ENCODE results near the gene MMEL1.

The MMEL1 gene

DNA sequence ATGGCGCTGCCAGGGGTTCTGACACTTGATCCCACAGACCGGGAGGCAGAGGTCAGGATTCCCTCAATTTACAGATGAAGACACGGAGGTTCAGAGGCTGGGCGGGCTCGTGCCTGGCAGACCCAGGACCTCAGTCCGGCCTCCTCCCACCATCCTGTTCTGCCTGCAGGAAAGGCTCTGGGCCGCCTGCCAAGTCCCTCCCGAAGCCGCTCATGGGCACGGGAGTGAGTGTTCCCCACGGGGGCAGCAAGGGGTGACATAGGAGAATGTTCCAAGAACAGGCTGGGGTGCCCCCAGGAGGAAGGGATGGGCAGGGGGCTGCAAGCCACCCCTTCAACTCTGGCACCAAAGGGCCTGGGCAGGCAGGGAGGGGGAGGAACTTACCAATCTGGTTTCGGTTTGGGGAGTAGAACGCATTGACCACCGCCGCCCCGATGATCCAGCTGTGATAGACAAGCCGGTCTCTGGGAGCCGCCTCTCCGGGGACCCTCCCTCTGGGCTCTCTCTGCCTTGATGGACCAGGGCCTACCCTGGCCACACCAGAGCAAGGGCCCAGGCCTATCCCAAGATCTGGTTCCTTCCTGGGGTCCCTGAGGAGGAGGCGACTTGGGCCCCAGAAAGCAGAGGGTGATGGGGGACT, 38.7 kb downstream of the MMEL1 start:
- DNase-seq, result no peak
- ATAC-seq, result no peak
- H3K27me3 Mint-ChIP-seq, result no peaks in the 10 kb centered on the region
- peaks cover 0 to 4% of the 10 kb centered on the region in 2 donors for H3K9me3 Mint-ChIP-seq
- H3K4me3 Mint-ChIP-seq, result no peak overlapping the region
- H3K27ac Mint-ChIP-seq, result no peak overlapping the region
- peaks cover 24% of the 10 kb centered on the region for H3K4me1 Mint-ChIP-seq

DNA sequence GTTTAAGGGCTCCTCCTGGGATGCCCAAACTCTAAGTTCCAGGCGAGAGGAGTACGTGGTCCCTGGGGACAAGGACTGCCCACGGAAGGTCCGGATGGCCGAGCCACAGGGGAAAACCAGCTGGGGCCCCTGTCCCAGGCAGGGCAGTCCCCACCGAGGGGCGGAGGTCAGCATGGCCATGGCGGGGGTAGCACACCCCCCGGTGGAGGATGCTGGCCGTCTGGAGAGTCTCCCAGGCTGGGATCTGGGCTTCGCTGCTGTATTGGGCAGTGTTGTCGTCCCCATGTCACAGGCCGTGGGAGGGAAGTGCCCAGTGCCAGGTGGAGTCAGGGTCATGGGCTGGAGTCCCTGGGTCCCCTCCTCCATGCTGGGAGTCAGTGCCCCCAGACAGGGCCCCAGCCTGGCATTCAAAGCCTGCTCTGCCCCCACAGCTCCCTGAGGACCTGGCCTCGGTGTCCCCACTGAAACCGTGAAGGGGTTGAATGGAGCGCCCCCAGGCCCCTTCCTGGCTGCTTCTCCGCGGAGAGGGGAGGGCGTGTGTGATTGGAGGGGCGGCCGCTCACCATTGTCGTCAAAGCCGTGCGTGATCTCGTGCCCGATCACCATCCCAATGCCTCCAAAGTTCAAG, 39.5 kb downstream of the MMEL1 start:
- Mint-ChIP-seq H3K27me3 (no peaks in the 10 kb centered on the region), H3K4me3 (no peak overlapping the region), H3K27ac (no peak overlapping the region), H3K4me1 (peaks cover 24% of the 10 kb centered on the region), H3K9me3 (peaks cover 0 to under 1% of the 10 kb centered on the region in 2 donors)
- ATAC-seq (no peak), DNase-seq (no peak)

DNA sequence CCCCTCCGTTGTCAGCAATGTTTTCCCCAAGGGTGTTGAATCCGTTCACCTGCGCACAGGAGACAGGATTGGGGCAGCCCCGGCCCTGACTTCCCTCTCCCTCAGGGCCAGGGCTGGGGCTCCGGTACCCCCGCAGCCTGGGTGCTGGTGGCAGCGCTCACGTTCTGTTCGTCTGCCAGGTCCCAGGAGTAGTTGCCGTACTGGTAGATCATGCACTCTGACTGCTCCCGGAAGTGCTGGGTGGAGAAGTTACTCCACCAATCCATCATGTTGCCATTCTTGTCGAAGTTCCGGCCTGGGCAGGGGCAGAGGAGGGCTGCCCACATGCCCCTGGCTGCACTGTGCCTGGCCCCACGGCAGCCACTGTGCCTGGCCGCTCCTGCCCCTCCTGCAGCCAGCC, 40.1 kb downstream of the MMEL1 start:
- ATAC-seq, result no peak
- H3K9me3 Mint-ChIP-seq, result no peaks in the 10 kb centered on the region
- peak overlapping the region; percentile 69 to 95 for H3K27ac Mint-ChIP-seq
- H3K27me3 Mint-ChIP-seq, result no peaks in the 10 kb centered on the region
- peak overlapping the region; percentile 51 to 59 for H3K4me3 Mint-ChIP-seq
- H3K4me1 Mint-ChIP-seq, result peaks cover 29% of the 10 kb centered on the region
- DNase-seq, result no peak

DNA sequence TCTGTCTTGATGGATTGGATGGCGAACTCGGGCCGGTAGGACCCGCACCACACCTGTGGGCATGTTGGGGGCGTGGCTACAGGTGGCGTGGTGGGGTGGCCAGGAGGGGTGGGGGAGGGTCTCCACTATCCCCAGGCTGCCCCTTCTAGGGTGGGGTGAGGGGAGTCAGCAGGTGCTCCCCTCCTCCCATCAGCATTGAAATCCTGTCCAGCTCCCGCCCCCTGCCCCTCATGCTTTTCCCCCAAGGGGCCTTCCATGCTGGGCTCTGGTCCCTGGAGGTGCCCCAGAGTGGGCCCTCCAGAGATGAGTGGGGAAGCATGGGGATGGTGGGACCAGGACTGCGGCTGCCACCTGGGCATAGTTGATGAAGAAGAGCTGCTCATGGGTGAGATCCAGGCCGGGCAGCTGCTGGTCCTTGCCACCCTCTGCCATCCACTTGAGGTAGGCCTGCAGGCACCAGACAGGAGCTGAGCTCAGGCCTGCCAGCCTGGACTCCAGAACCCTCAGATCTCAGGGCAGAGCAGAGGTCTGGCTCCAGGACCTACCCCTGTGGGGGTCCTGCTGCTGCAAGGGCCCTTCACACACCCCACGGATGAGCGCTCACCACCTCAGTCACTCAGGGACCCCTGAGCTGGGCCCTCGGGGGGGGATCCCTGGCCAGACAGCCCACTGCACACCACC, 41.1 kb downstream of the MMEL1 start:
- DNase-seq, result no peak
- no peak for ATAC-seq
- peak overlapping the region in 1 of 2 donors; percentile 35 for H3K4me3 Mint-ChIP-seq
- H3K27ac Mint-ChIP-seq, result peak overlapping the region in 1 of 2 donors; percentile 19
- peaks cover 35% of the 10 kb centered on the region for H3K4me1 Mint-ChIP-seq
- no peaks in the 10 kb centered on the region for H3K9me3 Mint-ChIP-seq
- no peaks in the 10 kb centered on the region for H3K27me3 Mint-ChIP-seq

DNA sequence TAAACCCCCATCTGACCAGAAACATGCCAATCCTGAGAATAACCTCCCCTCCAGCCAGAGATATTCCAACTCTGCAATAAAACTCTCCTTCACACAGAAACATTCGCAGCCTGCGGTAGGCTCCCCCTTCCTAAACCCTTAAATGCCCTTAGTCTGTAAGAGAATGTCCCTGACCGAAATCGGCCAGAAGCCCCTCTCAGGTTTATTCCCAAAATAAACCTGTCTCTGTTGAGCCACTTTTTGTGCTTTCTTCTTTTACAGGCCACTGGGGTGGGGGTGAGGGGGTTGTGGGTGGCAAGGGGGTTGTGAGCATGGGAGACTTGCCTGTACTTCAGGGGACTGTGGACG, 41.6 kb downstream of the MMEL1 start:
- no peaks in the 10 kb centered on the region for H3K9me3 Mint-ChIP-seq
- DNase-seq, result no peak
- no peak for ATAC-seq
- H3K4me3 Mint-ChIP-seq, result no peak overlapping the region
- peak overlapping the region in 1 of 2 donors; percentile 7 for H3K27ac Mint-ChIP-seq
- H3K27me3 Mint-ChIP-seq, result no peaks in the 10 kb centered on the region
- peaks cover 35% of the 10 kb centered on the region for H3K4me1 Mint-ChIP-seq

DNA sequence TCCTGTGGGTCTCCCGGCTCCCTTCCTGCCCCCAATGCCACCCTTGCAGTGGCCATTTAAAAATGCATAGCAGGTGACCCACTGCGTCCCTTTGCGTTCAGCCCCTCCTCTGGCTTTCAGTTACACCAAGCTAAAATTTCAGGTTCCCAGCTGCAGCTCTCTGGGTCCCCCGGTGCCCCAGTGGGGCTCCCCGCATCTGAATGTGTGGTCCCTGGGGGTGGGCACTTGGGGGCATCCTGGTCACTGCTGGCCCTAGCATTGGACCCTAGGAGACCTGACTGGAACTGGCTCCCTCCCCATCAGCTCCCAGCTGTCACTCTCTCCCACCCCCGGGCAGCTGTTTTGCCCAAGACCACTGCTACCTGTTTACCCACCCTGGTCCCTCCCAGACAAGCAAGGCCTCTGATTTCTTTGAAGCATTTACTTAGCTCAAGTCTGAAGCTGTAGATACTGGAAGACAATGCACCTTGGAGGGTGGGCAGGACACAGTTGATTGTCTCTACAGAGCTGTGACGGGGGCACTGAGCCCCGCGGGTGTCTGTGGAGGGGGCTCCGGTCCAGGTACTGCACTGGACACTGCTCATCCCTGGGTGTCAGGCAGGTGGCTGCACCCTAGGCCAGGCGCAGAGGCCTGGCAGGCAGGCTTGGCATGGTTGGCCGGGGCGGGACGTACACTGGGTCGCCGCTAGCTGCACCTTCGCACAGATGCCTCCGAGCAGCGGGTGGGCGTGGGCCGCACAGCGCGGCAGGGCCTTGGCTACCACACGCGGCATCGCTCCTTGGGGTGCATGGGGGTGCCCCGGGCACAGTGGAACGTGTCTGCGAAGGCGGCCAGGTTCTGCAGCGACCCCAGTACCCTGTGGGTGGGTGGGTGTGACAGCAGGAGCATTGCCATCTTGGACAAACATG, 42.3 kb downstream of the MMEL1 start:
- Mint-ChIP-seq H3K4me1 (peaks cover 36% of the 10 kb centered on the region), H3K27me3 (no peaks in the 10 kb centered on the region), H3K4me3 (no peak overlapping the region), H3K9me3 (no peaks in the 10 kb centered on the region), H3K27ac (peak overlapping the region in 1 of 2 donors; percentile 87)
- DNase-seq, result no peak
- ATAC-seq, result no peak

DNA sequence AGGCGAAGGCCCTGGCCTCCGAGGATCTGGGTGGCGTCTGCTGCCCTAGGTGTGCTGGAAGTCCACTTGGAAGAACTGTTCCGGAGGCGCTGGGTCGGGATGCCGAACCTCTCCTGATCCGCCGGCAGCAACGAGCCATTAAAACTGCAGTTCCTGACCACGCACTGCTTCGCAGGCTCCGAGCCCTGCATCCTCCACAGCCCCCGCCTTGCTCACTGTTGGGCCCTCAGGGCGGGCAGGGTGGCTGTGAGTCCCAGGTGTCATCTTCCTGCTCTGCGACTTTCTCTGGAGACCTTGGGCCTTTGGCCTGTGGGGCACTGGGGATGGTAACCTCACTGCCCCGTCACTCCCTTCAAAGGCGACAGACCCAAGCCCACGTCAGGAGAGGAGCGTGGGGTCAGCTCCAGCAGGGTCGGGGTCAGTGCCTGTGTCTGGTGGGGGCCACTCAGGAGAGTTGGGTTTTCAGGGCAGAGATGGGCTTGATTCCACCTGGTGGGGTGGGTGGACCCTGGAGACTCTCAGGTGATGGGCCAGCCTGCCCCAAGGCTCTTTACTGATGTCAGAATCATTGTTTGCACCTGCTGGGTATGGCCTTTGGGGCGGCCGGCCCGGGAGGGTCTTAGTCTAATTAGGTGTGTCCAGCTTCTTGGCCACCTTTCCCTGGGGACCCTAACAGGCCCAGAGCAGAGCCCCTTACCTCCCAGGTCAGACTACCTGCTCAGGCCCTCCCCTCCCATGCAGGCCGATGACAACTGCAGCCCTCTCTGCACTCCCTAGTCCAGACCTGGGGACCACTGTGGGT, 43.2 kb downstream of the MMEL1 start:
- H3K4me1 Mint-ChIP-seq, result peaks cover 45% of the 10 kb centered on the region
- no peak overlapping the region for H3K4me3 Mint-ChIP-seq

DNA sequence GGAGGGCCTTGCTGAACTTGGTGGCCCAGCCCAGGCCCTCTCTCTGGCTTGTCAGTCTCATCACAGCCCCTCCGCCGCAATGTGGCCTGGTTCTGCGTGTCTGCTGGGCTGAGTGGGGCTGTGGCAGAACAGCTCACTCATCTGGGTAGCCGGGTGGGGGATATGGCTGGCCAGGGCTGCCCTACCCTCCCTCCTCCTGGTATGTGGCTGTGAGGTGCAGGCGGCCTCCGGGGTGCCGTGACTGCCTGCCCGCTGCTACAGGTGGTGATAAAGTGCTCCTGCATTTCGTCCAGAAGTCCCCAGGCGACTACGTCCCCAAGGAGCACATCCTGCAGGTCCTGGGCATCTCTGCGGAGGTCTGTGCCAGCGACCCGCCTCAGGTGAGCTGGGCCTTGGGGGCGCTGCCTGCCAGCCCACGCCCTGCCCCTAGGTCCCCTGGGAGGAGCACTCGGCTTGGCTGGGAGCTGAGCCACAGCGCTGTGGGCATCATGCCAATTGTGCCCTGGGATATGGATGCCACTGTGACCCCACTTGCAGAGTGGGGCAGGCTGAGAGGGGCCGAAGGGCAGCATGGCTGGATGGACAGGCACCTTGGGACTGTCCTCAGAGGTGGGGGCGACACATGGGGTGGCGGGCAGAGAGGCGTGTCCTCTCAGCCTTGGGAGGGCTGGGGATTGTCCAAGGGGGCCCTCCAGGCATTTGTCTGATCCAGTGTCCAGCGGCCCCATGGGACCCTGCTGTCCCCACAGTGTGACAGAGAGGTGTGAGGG, 44.0 kb downstream of the MMEL1 start:
- no peak for ATAC-seq
- no peak for DNase-seq
- Mint-ChIP-seq H3K27ac (no peak overlapping the region), H3K4me1 (peaks cover 53% of the 10 kb centered on the region), H3K27me3 (no peaks in the 10 kb centered on the region), H3K4me3 (peak overlapping the region in 1 of 2 donors; percentile 10), H3K9me3 (no peaks in the 10 kb centered on the region)

More for the DNA sequence above, 43.2 kb downstream of the MMEL1 start:
- peak overlapping the region in 1 of 2 donors; percentile 34 for H3K27ac Mint-ChIP-seq
- DNase-seq, result no peak
- no peaks in the 10 kb centered on the region for H3K27me3 Mint-ChIP-seq
- H3K9me3 Mint-ChIP-seq, result no peaks in the 10 kb centered on the region
- no peak for ATAC-seq

DNA sequence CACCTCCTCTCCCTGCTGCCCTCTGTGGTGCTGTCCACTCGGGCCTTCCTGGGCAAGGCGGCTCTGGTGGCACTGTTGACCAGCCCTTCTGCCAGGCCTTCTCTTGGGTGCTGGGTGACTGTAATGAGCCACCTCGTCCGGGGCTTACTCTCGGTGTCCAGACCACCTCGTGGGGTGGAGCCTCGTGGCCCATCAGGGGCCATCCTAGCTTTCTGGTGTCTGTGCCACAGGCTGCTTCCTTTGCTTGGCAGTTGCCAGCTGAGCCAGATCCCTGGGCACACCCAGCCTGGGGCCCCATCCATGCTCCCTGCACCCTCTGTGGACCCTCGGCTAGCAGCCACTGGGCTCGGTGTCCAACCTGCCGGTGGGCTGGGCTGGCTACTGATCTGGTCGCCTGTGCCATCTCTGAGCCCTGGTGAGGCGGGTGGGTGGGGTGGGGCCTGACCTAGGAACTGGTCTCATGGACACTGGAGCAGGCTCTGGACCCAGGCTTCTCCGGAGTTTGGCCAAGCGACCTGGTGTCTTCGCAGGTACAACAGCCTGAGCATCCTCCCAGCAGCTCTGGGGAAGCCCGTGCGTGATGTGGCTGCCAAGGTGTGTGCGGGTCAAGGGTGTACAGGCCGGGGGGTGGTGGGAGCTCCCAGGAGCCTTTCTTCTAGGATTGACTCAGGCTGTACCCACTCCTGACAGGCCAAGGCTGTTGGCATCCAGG, 44.8 kb downstream of the MMEL1 start:
- H3K4me3 Mint-ChIP-seq, result peak overlapping the region; percentile 84 to 88
- DNase-seq (no peak), ATAC-seq (no peak)
- no peaks in the 10 kb centered on the region for H3K27me3 Mint-ChIP-seq
- no peak overlapping the region for H3K27ac Mint-ChIP-seq
- H3K4me1 Mint-ChIP-seq, result peaks cover 60% of the 10 kb centered on the region
- no peaks in the 10 kb centered on the region for H3K9me3 Mint-ChIP-seq

DNA sequence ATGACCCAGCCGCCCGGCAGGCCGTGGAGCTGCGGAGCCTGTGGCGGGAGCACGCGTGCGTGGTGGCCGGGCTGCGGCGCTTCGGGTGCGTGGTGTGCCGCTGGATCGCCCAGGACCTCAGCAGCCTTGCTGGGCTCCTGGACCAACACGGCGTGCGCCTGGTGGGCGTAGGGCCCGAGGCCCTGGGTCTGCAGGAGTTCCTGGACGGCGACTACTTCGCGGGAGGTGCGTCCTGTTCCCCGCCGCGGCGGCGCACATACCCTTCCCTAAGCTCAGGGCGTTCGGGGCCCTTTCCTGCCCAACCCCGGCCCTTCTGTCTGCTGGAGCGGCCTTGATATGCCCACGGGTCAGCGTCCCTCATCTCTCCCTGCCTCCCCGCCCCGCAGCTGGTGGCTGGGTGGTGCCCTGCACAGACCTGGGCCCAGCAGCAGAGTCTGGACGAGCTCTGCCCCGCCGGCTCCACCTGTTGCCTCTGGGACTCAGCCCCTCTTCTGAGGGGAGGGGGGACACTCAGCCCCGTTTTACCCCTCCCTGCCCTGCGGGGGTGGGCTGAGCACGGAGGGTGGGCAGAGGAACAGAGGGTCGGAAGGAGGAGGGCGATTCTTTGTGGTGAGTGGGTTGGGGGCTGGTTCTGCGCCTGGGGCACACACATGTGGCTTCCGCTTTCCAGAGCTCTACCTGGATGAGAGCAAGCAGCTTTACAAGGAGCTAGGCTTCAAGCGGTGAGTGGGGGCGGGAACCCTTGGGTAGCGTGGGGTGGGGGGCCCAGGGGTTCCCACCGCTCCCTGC, 45.6 kb downstream of the MMEL1 start:
- Mint-ChIP-seq H3K4me3 (peak overlapping the region; percentile 84 to 88), H3K27me3 (no peaks in the 10 kb centered on the region), H3K27ac (peak overlapping the region in 1 of 2 donors; percentile 75), H3K9me3 (no peaks in the 10 kb centered on the region), H3K4me1 (peaks cover 62% of the 10 kb centered on the region)
- ATAC-seq (no peak), DNase-seq (peak; percentile 41 to 46)

DNA sequence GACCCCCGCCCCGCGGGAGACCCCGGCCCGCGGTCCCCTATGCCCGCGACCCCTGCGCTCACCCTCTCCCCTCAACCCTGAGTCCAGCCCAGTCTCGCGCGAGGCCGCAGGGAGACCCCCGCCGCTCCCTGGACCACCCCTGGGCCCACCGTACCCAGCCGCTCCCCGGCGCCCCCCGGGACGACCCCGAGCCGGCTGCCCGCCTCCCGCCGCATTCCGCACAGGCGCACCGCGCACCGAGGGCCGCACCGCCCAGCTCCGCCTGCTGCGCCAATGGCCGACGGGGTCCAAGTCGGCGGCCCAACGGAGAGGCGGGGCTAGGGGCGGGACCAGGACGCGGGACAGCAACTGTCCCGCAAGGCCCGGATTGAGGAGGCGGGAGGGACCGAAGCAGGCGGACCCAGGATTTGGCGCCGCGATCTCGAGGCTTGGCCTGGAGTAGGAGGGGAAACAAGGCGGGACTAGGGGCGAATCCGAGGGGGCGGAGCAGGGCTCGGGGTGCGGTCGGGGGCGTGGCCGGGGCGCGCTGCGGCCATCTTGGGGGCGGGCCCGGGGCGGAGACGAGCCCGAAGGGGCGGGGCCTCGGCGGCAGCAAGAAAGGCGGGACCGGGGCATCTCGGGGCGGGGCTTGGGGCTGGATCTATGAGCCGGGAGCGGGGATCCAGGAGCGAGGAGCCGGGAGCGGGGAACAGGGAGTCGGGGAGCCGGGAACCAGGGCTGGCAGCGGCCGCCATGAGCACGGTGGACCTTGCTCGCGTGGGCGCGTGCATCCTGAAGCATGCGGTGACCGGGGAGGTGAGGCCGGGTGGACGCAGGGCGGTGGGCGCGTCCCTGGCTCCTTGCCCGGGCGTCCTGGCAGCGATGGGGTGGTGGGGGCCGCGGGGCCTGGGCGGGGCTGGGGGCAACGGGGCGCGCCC, 46.4 kb downstream of the MMEL1 start, which contains the start of gene PRXL2B:
Gene PRXL2B, plus strand, starts transcription at position 624 of the 917 bp plus-strand sequence. Its CDS starts 109 bp downstream, at position 733.
- DNase-seq, result peak; percentile 98 to 99
- Mint-ChIP-seq H3K9me3 (no peaks in the 10 kb centered on the region), H3K27ac (peak within 1 kb of the TSS; percentile 94 to 99), H3K4me3 (peak within 1 kb of the TSS; percentile 94 to 100), H3K4me1 (peaks cover 64% of the 10 kb centered on the region), H3K27me3 (no peaks in the 10 kb centered on the region)
- ATAC-seq, result peak; percentile 77

All from stimulated activated naive CD8-positive, alpha-beta T cell treated with anti-CD3 and anti-CD28 coated beads, Interleukin-15, amount 100 ng/mL, for 72 hours (primary cell).